B cell (primary cell): ENCODE results near the gene PTCD3. TPM values are rescaled to one million over a fixed set of nuclear protein-coding genes. Genes with fewer than 3 reads are reported as not detected.

Experiments
- ATAC-seq: fragments of 200-7000 bp; cut with Tn5 transposase; one replicate; pipeline ENCODE4 v1.10.0; 2021; ENCODE audit warnings: low read depth, mild to moderate bottlenecking, moderate number of reproducible peaks, moderate library complexity
- CTCF ChIA-PET: fragments of 350-600 bp; sonication (Branson Sonifier 250); formaldehyde crosslinking; loops from one replicate; lab custom pipeline; 2021; ENCODE audit warnings: antibody characterized with exemption, inconsistent platforms; lab: Charles Lee
- POLR2A ChIA-PET: fragments of 350-600 bp; sonication (Branson Sonifier 250); formaldehyde crosslinking; loops from one replicate; lab custom pipeline; 2021; ENCODE audit warnings: antibody characterized with exemption; lab: Charles Lee
- DNase-seq: peaks from one replicate; pipeline ENCODE4 v3.0.0; 2013
- H2AFZ ChIP-seq: 2 replicates; pipeline ENCODE4 v1.6.1; 2012; ENCODE audit warnings: mild to moderate bottlenecking, low read depth, low read length; ENCODE audit not compliant: insufficient read depth, poor library complexity, severe bottlenecking
- H3K27ac ChIP-seq, 2 donors: 1 replicate in 1 of 2; 2 replicates in 1 of 2; pipeline ENCODE4 v1.5.1; 2012 to 2013; ENCODE audit warnings: low read length in 2 of 2, mild to moderate bottlenecking in 2 of 2, moderate library complexity in 1 of 2
- H3K27me3 ChIP-seq, 4 experiments: fragments of 200-600 bp in 1 of 4; sonication (generic) in 1 of 4; replicated peaks in 1 of 4; 1 replicate in 2 of 4; 2 replicates in 2 of 4; pipeline versions ENCODE4 v1.6.1 to v1.7.0; 2013 to 2016; ENCODE audit warnings: low read length in 3 of 4, mild to moderate bottlenecking in 2 of 4, mixed read lengths in 1 of 4, moderate library complexity in 1 of 4; ENCODE audit not compliant: insufficient read depth in 4 of 4, control insufficient read depth in 3 of 4; ENCODE audit errors: control extremely low read depth in 1 of 4
- H3K36me3 ChIP-seq, 2 experiments: replicated peaks in 1 of 2; 1 replicate in 1 of 2; 2 replicates in 1 of 2; pipeline versions ENCODE4 v1.6.1 to v1.7.1; 2013; ENCODE audit warnings: low read length in 1 of 2; ENCODE audit not compliant: insufficient read depth in 2 of 2, control insufficient read depth in 1 of 2; ENCODE audit errors: control extremely low read depth in 1 of 2, extremely low read depth in 1 of 2
- H3K4me1 ChIP-seq, 2 donors: fragments of 200-600 bp in 1 of 2; sonication (generic) in 1 of 2; 1 replicate in 1 of 2; 2 replicates in 1 of 2; pipeline versions ENCODE4 v1.5.1 to v1.6.1; 2013 to 2017; ENCODE audit warnings: low read length in 2 of 2; ENCODE audit not compliant: control insufficient read depth in 2 of 2, insufficient read depth in 2 of 2
- H3K4me2 ChIP-seq: replicated peaks from 2 replicates; pipeline ENCODE3; 2012; ENCODE audit warnings: mild to moderate bottlenecking, low read depth, low read length; ENCODE audit not compliant: poor library complexity, severe bottlenecking
- H3K4me3 ChIP-seq, 5 experiments: fragments of 200-600 bp in 1 of 5; sonication (generic) in 1 of 5; 1 replicate in 3 of 5; 2 replicates in 2 of 5; pipeline versions ENCODE4 v1.5.1 to v1.7.0; 2011 to 2016; ENCODE audit warnings: low read length in 4 of 5, mild to moderate bottlenecking in 4 of 5, low read depth in 2 of 5, control low read depth in 1 of 5, moderate library complexity in 1 of 5; ENCODE audit not compliant: insufficient read depth in 1 of 5; ENCODE audit errors: control extremely low read depth in 1 of 5, extremely low read depth in 1 of 5
- H3K79me2 ChIP-seq: fragments of 200-600 bp; sonication (generic); one replicate; pipeline ENCODE4 v1.6.0; 2016; ENCODE audit warnings: low read length; ENCODE audit not compliant: control insufficient read depth, insufficient read depth
- H3K9ac ChIP-seq: fragments of 200-600 bp; sonication (generic); 2 replicates; pipeline ENCODE4 v1.6.1; 2017; ENCODE audit warnings: mild to moderate bottlenecking, low read length, moderate library complexity
- H3K9me3 ChIP-seq, 3 donors: one replicate each; pipeline versions ENCODE4 v1.6.1 to v1.7.1; 2013; ENCODE audit warnings: low read length in 2 of 3; ENCODE audit not compliant: control insufficient read depth in 2 of 3, insufficient read depth in 1 of 3; ENCODE audit errors: control extremely low read depth in 1 of 3
- H4K20me1 ChIP-seq: 2 replicates; pipeline ENCODE4 v1.6.0; 2012; ENCODE audit warnings: mild to moderate bottlenecking, low read length; ENCODE audit not compliant: insufficient read depth, control insufficient read depth, poor library complexity, severe bottlenecking
- H3K27ac Mint-ChIP-seq: one replicate; pipeline ENCODE4 v1.8.0; 2021; ENCODE audit warnings: mixed read lengths
- H3K27me3 Mint-ChIP-seq: one replicate; pipeline ENCODE4 v1.8.0; 2021; ENCODE audit warnings: mixed read lengths
- H3K4me1 Mint-ChIP-seq: one replicate; pipeline ENCODE4 v1.8.0; 2021; ENCODE audit warnings: mixed read lengths
- H3K4me3 Mint-ChIP-seq: one replicate; pipeline ENCODE4 v1.8.0; 2021; ENCODE audit warnings: mixed read lengths
- H3K9me3 Mint-ChIP-seq: one replicate; pipeline ENCODE4 v1.8.0; 2022; ENCODE audit warnings: mixed read lengths; ENCODE audit not compliant: insufficient read depth
- EZH2 ChIP-seq: IDR thresholded peaks from 2 replicates; pipeline ENCODE4 v1.6.1; 2012; ENCODE audit warnings: borderline replicate concordance, low read depth, mild to moderate bottlenecking, moderate library complexity, low read length; ENCODE audit not compliant: insufficient read depth, poor library complexity, severe bottlenecking
- WGBS: methylation state at CpG from one replicate; pipeline ENCODE4 v1.1.5; 2013; ENCODE audit warnings: missing lambda C conversion rate; ENCODE audit not compliant: insufficient coverage; 5-methylcytosine and 5-hydroxymethylcytosine counted together
- intact Hi-C: fragments of 100-400 bp; cut with micrococcal nuclease; formaldehyde crosslinking; loops from one replicate; pipeline ENCODE4 v1.10.0; 2022
- polyA plus RNA-seq: library from polyadenylated mRNA; depleted of rRNA; stranded (reverse); fragments of >200 nt; gene quantifications from 2 replicates; pipeline ENCODE4 v1.2.3, GENCODE V29; 2012
- total RNA-seq, 2 donors: library from RNA; stranded (reverse); fragments of 120-200 nt in 1 of 2; gene quantifications; 1 replicate in 1 of 2; 2 replicates in 1 of 2; pipeline versions ENCODE4 v1.2.3 to v1.2.4, GENCODE V29; 2013 to 2022
- TF ChIP-seq, protein P1 (sequence below): fragments of 200-600 bp; IDR thresholded peaks from one replicate; pipeline ENCODE4 v1.8.0; 2022; ENCODE audit warnings: antibody characterized with exemption, mild to moderate bottlenecking

Gene PTCD3
- total and polyA plus RNA-seq, 2 donors (not counting 1 experiment from before 2014, with no cell fraction given), result 61.4 to 174 TPM

DNA sequence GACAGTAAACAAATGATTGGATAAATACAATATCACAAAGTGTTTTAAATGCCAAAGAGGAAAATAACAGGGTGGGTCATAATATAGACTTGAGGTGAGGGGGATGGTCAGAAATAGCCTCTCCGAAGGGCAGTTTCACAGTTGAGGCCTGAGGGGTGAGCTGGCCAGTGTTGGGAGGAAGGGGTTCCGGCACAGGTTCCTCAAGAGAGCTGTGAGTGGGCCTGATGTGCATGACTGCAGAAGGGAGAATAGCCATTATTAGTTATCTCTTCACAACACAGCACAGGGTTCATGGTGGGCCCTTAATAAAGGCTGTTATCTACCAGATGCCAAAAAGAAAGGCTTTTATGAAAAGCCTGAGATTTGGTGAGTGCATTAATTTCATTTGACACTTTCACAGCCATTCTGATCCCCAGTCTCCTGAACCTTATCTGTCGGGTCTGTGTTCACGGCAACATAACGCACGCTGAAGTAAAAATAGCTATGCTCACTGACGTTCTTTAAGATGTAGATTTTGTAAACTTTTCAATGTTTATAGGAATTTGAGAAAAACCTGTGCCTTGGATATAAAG, 39.9 kb upstream of the PTCD3 start:
- ATAC-seq, result no peak
- no peak for DNase-seq
- 100% methylated on average over 1 of the region's 7 CpGs for WGBS
- H3K27me3 Mint-ChIP-seq, result no peaks in the 10 kb centered on the region
- Histone ChIP-seq H3K27ac (no peak overlapping the region), H2AFZ (no peak overlapping the region), H4K20me1 (no peaks in the 10 kb centered on the region), H3K4me2 (no peak overlapping the region), H3K79me2 (peaks cover 7% of the 10 kb centered on the region), H3K9me3 (peaks cover 0 to 4% (median 4%) of the 10 kb centered on the region in 3 donors), H3K4me1 (peaks cover 4 to 9% of the 10 kb centered on the region in 2 donors), H3K4me3 (no peak overlapping the region), H3K36me3 (peaks cover 4 to 53% of the 10 kb centered on the region in 2 experiments), H3K9ac (no peak overlapping the region), H3K27me3 (no peaks in the 10 kb centered on the region)
- H3K27ac Mint-ChIP-seq, result peak overlapping the region; percentile 10
- peaks cover 17% of the 10 kb centered on the region for H3K4me1 Mint-ChIP-seq
- CTCF ChIA-PET, result interaction anchor here (1.1 to 2.4 kb wide), 2 partner anchors 14 to 239 kb away, joined by 3 to 7 read pairs; no protein-coding TSS in a partner anchor
- intact Hi-C loops, result no loop called here
- H3K9me3 Mint-ChIP-seq, result no peaks in the 10 kb centered on the region
- no peak for TF ChIP-seq EZH2
- TF ChIP-seq, protein P1, sequence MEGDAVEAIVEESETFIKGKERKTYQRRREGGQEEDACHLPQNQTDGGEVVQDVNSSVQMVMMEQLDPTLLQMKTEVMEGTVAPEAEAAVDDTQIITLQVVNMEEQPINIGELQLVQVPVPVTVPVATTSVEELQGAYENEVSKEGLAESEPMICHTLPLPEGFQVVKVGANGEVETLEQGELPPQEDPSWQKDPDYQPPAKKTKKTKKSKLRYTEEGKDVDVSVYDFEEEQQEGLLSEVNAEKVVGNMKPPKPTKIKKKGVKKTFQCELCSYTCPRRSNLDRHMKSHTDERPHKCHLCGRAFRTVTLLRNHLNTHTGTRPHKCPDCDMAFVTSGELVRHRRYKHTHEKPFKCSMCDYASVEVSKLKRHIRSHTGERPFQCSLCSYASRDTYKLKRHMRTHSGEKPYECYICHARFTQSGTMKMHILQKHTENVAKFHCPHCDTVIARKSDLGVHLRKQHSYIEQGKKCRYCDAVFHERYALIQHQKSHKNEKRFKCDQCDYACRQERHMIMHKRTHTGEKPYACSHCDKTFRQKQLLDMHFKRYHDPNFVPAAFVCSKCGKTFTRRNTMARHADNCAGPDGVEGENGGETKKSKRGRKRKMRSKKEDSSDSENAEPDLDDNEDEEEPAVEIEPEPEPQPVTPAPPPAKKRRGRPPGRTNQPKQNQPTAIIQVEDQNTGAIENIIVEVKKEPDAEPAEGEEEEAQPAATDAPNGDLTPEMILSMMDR, result no peak
- H3K4me3 Mint-ChIP-seq, result no peak overlapping the region
- POLR2A ChIA-PET, result no interaction called here

DNA sequence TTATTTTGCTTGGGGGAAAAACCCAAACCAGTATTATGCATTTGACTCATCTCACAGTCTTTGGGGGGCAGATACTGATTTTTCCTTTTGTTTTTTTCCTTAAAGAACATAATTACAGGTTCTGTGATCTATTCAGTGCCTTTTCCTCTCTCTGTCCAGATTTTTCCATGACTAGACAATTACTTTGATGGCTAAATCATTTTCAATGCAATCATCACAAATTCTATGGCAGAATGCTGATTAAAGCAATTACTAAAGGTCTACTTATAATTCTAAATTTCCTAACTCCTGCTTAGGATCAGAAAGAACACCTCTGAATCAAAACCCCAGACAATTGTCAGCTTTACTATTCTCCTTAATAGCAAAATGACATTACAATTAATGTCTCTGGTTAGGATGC, 39.1 kb upstream of the PTCD3 start:
- Mint-ChIP-seq H3K4me3 (no peak overlapping the region), H3K4me1 (peaks cover 21% of the 10 kb centered on the region), H3K27ac (no peak overlapping the region), H3K27me3 (no peaks in the 10 kb centered on the region), H3K9me3 (no peaks in the 10 kb centered on the region)
- no peak overlapping the region for H3K27ac ChIP-seq
- TF ChIP-seq EZH2, result no peak
- TF ChIP-seq, protein P1, result no peak
- H3K4me2 ChIP-seq, result no peak overlapping the region
- no peak for DNase-seq
- H3K9me3 ChIP-seq, result peaks cover 0 to 4% (median 4%) of the 10 kb centered on the region in 3 donors
- no peak overlapping the region for H3K9ac ChIP-seq
- no peaks in the 10 kb centered on the region for H3K27me3 ChIP-seq
- CTCF ChIA-PET, result interaction anchor here (0.8 to 2.4 kb wide), 3 partner anchors 13 to 240 kb away, joined by 3 to 7 read pairs (median 3); no protein-coding TSS in a partner anchor
- no peak for ATAC-seq
- peaks cover 9 to 14% of the 10 kb centered on the region in 2 donors for H3K4me1 ChIP-seq
- H4K20me1 ChIP-seq, result no peaks in the 10 kb centered on the region
- peaks cover 4 to 51% of the 10 kb centered on the region in 2 experiments for H3K36me3 ChIP-seq
- H2AFZ ChIP-seq, result no peak overlapping the region
- H3K4me3 ChIP-seq, result no peak overlapping the region
- peaks cover 7% of the 10 kb centered on the region for H3K79me2 ChIP-seq
- POLR2A ChIA-PET, result interaction anchor here (0.6 kb wide), 1 partner anchor 226 kb away, joined by 3 read pairs; no protein-coding TSS in a partner anchor
- intact Hi-C loops, result no loop called here
